PFSK-1 (cell line): ENCODE results near the gene BTG2.

Source experiments
- POLR2AphosphoS5 ChIP-seq: IDR thresholded peaks from 2 replicates; pipeline ENCODE4 v1.6.1; 2012; ENCODE audit warnings: low read depth, mild to moderate bottlenecking, control low read depth, low read length, moderate library complexity
- SIN3A ChIP-seq: IDR thresholded peaks from 2 replicates; pipeline ENCODE4 v1.6.1; 2012; ENCODE audit warnings: mild to moderate bottlenecking, low read length, moderate library complexity, borderline replicate concordance; ENCODE audit not compliant: insufficient read depth
- TF ChIP-seq, protein P1 (sequence below), 2 experiments: IDR thresholded peaks; 2 replicates each; pipeline versions ENCODE4 v1.6.1 to v1.8.0; 2011 to 2012; ENCODE audit warnings: low read depth in 2 of 2, low read length in 2 of 2, control low read depth in 1 of 2, inconsistent platforms in 1 of 2, mild to moderate bottlenecking in 1 of 2, moderate library complexity in 1 of 2; ENCODE audit not compliant: insufficient read depth in 1 of 2

DNA sequence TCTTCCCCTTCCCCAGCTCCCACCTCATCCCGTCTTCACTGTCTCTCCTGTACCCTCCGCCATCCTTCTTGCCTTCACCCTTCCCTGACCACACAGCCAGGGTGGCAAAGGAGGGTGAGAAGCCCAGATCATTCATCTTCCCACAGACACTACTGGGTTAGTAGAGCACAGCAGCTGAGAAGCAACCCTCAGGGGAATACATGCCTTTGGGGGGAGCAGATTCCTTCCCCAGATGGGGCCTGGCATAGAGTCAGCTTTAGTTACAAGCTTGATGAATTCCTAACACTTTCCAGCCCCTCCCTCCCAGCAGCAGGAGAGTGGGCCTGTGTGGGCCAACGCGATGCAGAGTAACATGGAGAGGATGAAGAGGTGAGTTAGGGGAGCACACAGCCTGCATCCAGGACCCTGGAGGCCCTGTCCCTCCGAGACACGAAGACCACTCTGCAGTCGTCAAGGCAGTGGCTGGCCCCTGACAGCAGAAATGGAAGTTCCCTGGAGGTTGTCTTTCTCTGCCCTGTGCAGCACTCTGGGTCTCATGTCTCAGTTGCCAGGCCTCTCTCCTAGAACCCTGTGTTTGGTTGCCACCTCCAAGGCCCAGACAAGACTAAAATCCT lies 8.8 kb upstream of the BTG2 start:
- TF ChIP-seq, protein P1, sequence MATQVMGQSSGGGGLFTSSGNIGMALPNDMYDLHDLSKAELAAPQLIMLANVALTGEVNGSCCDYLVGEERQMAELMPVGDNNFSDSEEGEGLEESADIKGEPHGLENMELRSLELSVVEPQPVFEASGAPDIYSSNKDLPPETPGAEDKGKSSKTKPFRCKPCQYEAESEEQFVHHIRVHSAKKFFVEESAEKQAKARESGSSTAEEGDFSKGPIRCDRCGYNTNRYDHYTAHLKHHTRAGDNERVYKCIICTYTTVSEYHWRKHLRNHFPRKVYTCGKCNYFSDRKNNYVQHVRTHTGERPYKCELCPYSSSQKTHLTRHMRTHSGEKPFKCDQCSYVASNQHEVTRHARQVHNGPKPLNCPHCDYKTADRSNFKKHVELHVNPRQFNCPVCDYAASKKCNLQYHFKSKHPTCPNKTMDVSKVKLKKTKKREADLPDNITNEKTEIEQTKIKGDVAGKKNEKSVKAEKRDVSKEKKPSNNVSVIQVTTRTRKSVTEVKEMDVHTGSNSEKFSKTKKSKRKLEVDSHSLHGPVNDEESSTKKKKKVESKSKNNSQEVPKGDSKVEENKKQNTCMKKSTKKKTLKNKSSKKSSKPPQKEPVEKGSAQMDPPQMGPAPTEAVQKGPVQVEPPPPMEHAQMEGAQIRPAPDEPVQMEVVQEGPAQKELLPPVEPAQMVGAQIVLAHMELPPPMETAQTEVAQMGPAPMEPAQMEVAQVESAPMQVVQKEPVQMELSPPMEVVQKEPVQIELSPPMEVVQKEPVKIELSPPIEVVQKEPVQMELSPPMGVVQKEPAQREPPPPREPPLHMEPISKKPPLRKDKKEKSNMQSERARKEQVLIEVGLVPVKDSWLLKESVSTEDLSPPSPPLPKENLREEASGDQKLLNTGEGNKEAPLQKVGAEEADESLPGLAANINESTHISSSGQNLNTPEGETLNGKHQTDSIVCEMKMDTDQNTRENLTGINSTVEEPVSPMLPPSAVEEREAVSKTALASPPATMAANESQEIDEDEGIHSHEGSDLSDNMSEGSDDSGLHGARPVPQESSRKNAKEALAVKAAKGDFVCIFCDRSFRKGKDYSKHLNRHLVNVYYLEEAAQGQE (IDR thresholded peaks at IDR 0.05; ENCODE audit: insufficient read depth in 1 of 2, low read depth in 2 of 2, low read length in 2 of 2) = no peak
- no peak for TF ChIP-seq SIN3A
- no peak for TF ChIP-seq POLR2AphosphoS5
